SK-N-SH treated with all-trans-retinoic acid at 6 μM for 48 hours (cell line): ENCODE data around the gene PLEKHG5.

Experiments
- ATAC-seq: fragments of 200-7000 bp; cut with Tn5 transposase; 3 replicates; pipeline ENCODE4 v1.9.1; 2020; ENCODE audit warnings: mild to moderate bottlenecking, moderate library complexity
- ARNTL ChIP-seq: fragments of 450-650 bp; formaldehyde crosslinking; IDR thresholded peaks from 2 replicates; pipeline ENCODE4 v1.5.0; 2020; ENCODE audit warnings: low read depth, mild to moderate bottlenecking, moderate library complexity, borderline replicate concordance
- BACH2 ChIP-seq: fragments of 250-450 bp; sonication (Bioruptor Pico); IDR thresholded peaks from 2 replicates; pipeline ENCODE4 v1.9.0; 2021; ENCODE audit warnings: mild to moderate bottlenecking, borderline replicate concordance
- CREB5 ChIP-seq: fragments of 250-450 bp; sonication (Bioruptor Pico); IDR thresholded peaks from 2 replicates; pipeline ENCODE4 v1.5.1; 2020; ENCODE audit warnings: low read depth, mild to moderate bottlenecking, moderate library complexity
- CSDC2 ChIP-seq: fragments of 250-450 bp; sonication (Bioruptor Pico); IDR thresholded peaks from 2 replicates; pipeline ENCODE4 v1.5.0; 2020; ENCODE audit warnings: mild to moderate bottlenecking, moderate library complexity
- CSRNP3 ChIP-seq: fragments of 250-450 bp; sonication (Bioruptor Pico); IDR thresholded peaks from 2 replicates; pipeline ENCODE4 v1.5.1; 2021; ENCODE audit warnings: mild to moderate bottlenecking, moderate library complexity
- ESRRG ChIP-seq: fragments of 250-450 bp; sonication (Bioruptor Pico); IDR thresholded peaks from 2 replicates; pipeline ENCODE4 v1.6.1; 2021; ENCODE audit warnings: mild to moderate bottlenecking
- GLIS3 ChIP-seq: fragments of 250-450 bp; sonication (Bioruptor Pico); IDR thresholded peaks from 2 replicates; pipeline ENCODE4 v1.5.0; 2020; ENCODE audit warnings: mild to moderate bottlenecking, moderate library complexity
- ISL1 ChIP-seq: fragments of 250-450 bp; sonication (Bioruptor Pico); IDR thresholded peaks from 2 replicates; pipeline ENCODE4 v2.1.2; 2022; ENCODE audit warnings: mild to moderate bottlenecking, moderate library complexity
- OSR1 ChIP-seq: fragments of 250-450 bp; sonication (Bioruptor Pico); IDR thresholded peaks from 2 replicates; pipeline ENCODE4 v1.8.0; 2022; ENCODE audit warnings: moderate library complexity, mild to moderate bottlenecking, inconsistent platforms
- PATZ1 ChIP-seq: fragments of 250-450 bp; sonication (Bioruptor Pico); IDR thresholded peaks from 2 replicates; pipeline ENCODE4 v1.8.0; 2020; ENCODE audit warnings: mild to moderate bottlenecking, moderate library complexity, borderline replicate concordance
- POU6F1 ChIP-seq: fragments of 250-450 bp; sonication (Bioruptor Pico); IDR thresholded peaks from 2 replicates; pipeline ENCODE4 v1.8.0; 2021; ENCODE audit warnings: low read depth, mild to moderate bottlenecking, moderate library complexity, borderline replicate concordance
- PPARA ChIP-seq: fragments of 250-450 bp; sonication (Bioruptor Pico); IDR thresholded peaks from 2 replicates; pipeline ENCODE4 v1.5.0; 2020; ENCODE audit warnings: mild to moderate bottlenecking, borderline replicate concordance
- RARB ChIP-seq: fragments of 250-450 bp; sonication (Bioruptor Pico); IDR thresholded peaks from 2 replicates; pipeline ENCODE4 v1.8.0; 2021; ENCODE audit warnings: mild to moderate bottlenecking, moderate library complexity
- SNAI2 ChIP-seq: fragments of 250-450 bp; sonication (Bioruptor Pico); IDR thresholded peaks from 2 replicates; pipeline ENCODE4 v1.5.0; 2020; ENCODE audit warnings: mild to moderate bottlenecking, moderate library complexity
- TCF4 ChIP-seq: fragments of 250-450 bp; sonication (Bioruptor Pico); IDR thresholded peaks from 2 replicates; pipeline ENCODE4 v1.8.0; 2021; ENCODE audit warnings: mild to moderate bottlenecking, moderate library complexity, borderline replicate concordance
- TOX ChIP-seq: fragments of 250-450 bp; sonication (Bioruptor Pico); IDR thresholded peaks from 2 replicates; pipeline ENCODE4 v1.8.0; 2021; ENCODE audit warnings: mild to moderate bottlenecking, moderate library complexity, borderline replicate concordance
- TSHZ2 ChIP-seq: fragments of 250-450 bp; sonication (Bioruptor Pico); IDR thresholded peaks from 2 replicates; pipeline ENCODE4 v1.5.0; 2020; ENCODE audit warnings: mild to moderate bottlenecking, moderate library complexity
- ZC3H10 ChIP-seq: fragments of 250-450 bp; sonication (Bioruptor Pico); IDR thresholded peaks from 2 replicates; pipeline ENCODE4 v1.5.1; 2021; ENCODE audit warnings: mild to moderate bottlenecking, moderate library complexity
- ZNF565 ChIP-seq: fragments of 450-650 bp; formaldehyde crosslinking; conservative IDR thresholded peaks from 2 replicates; pipeline ENCODE4 v1.5.0; 2020; ENCODE audit warnings: low read depth, mild to moderate bottlenecking, moderate library complexity
- ZNF8 ChIP-seq: fragments of 450-650 bp; formaldehyde crosslinking; IDR thresholded peaks from 2 replicates; pipeline ENCODE4 v1.5.0; 2020; ENCODE audit warnings: mild to moderate bottlenecking, moderate library complexity

Gene PLEKHG5

GRCh38 chr1:6470132-6471085 is 21.1 kb downstream of the PLEKHG5 start:
- no peak for ATAC-seq
- no peak for TF ChIP-seq PATZ1 (CRISPR knock-in tag)
- TF ChIP-seq PPARA (CRISPR knock-in tag): no peak
- no peak for TF ChIP-seq ZC3H10 (CRISPR knock-in tag)
- no peak for TF ChIP-seq ISL1 (CRISPR knock-in tag)
- TF ChIP-seq BACH2: no peak
- TF ChIP-seq TSHZ2 (CRISPR knock-in tag): no peak
- no peak for TF ChIP-seq TOX
- TF ChIP-seq ZNF8: no peak
- TF ChIP-seq CREB5: no peak
- TF ChIP-seq CSDC2 (CRISPR knock-in tag): no peak
- no peak for TF ChIP-seq OSR1 (CRISPR knock-in tag)
- no peak for TF ChIP-seq CSRNP3 (CRISPR knock-in tag)
- TF ChIP-seq GLIS3 (CRISPR knock-in tag): no peak
- TF ChIP-seq POU6F1 (CRISPR knock-in tag): no peak
- no peak for TF ChIP-seq SNAI2
- no peak for TF ChIP-seq ZNF565 (CRISPR knock-in tag)
- no peak for TF ChIP-seq RARB (CRISPR knock-in tag)
- TF ChIP-seq TCF4 (CRISPR knock-in tag): no peak

GRCh38 chr1:6468729-6469461 is 22.6 kb downstream of the PLEKHG5 start:
- TF ChIP-seq ZNF8 (no peak), CSDC2 (CRISPR knock-in tag) (no peak), ARNTL (no peak), RARB (CRISPR knock-in tag) (no peak), POU6F1 (CRISPR knock-in tag) (no peak), ZNF565 (CRISPR knock-in tag) (no peak), BACH2 (no peak), ESRRG (CRISPR knock-in tag) (no peak), TOX (no peak)
- ATAC-seq: no peak
